GM12891 (cell line): ENCODE results near the gene CDH13.

ENCODE experiments used
- POLR2A ChIP-seq: IDR thresholded peaks from 2 replicates; pipeline ENCODE4 v1.6.1; 2011; ENCODE audit warnings: low read depth, low read length, control low read depth
- POLR2AphosphoS5 ChIP-seq: IDR thresholded peaks from 2 replicates; pipeline ENCODE4 v1.6.1; 2011; ENCODE audit warnings: low read depth, low read length, control low read depth
- TAF1 ChIP-seq: IDR thresholded peaks from 2 replicates; pipeline ENCODE4 v1.6.1; 2011; ENCODE audit warnings: low read depth, low read length, control low read depth

- no peak for TF ChIP-seq TAF1
- TF ChIP-seq POLR2A, result no peak
- TF ChIP-seq POLR2AphosphoS5, result no peak
Observed at GRCh38 chr16:82935766-82936165, 309.0 kb downstream of the CDH13 start.
